Measurements from ENCODE around the gene PTPRN2. TPM values are rescaled to one million over a fixed set of nuclear protein-coding genes. Genes with fewer than 3 reads are reported as not detected.

The PTPRN2 gene
- total RNA-seq, 4 donors from 2014 or later, result 2.0 to 9.5 (median 2.6) TPM

- no peak for DNase-seq (ENCODE audit: low spot score)
- TF ChIP-seq CTCF (IDR thresholded peaks at IDR 0.05), result no peak
- no peak for ATAC-seq (ENCODE audit: low FRiP score)
These were observed 794.6 kb downstream of the PTPRN2 start for GRCh38 chr7:157793087-157793353.

- ATAC-seq (ENCODE audit: low FRiP score) (no peak), DNase-seq (ENCODE audit: low spot score) (no peak)
- TF ChIP-seq CTCF (IDR thresholded peaks at IDR 0.05), result no peak
These were observed 795.2 kb downstream of the PTPRN2 start for GRCh38 chr7:157792241-157793086.

- DNase-seq (ENCODE audit: low spot score), result no peak
- no peak for TF ChIP-seq CTCF (IDR thresholded peaks at IDR 0.05)
- no peak for ATAC-seq (ENCODE audit: low FRiP score)
These were observed 796.0 kb downstream of the PTPRN2 start for GRCh38 chr7:157791666-157792065.

- TF ChIP-seq CTCF (IDR thresholded peaks at IDR 0.05), result no peak
- no peak for ATAC-seq (ENCODE audit: low FRiP score)
- DNase-seq (ENCODE audit: low spot score), result no peak
These were observed 796.4 kb downstream of the PTPRN2 start for GRCh38 chr7:157791261-157791660.

GRCh38 chr7:157789942-157790341, 797.7 kb downstream of the PTPRN2 start:
- no peak for TF ChIP-seq CTCF (IDR thresholded peaks at IDR 0.05)
- no peak for DNase-seq (ENCODE audit: low spot score)
- no peak for ATAC-seq (ENCODE audit: low FRiP score)

- TF ChIP-seq CTCF (IDR thresholded peaks at IDR 0.05), result no peak
- no peak for ATAC-seq (ENCODE audit: low FRiP score)
- no peak for DNase-seq (ENCODE audit: low spot score)
These were observed 798.5 kb downstream of the PTPRN2 start for GRCh38 chr7:157789094-157789493.

GRCh38 chr7:157788573-157788972, 799.0 kb downstream of the PTPRN2 start:
- ATAC-seq (ENCODE audit: low FRiP score), result no peak
- no peak for DNase-seq (ENCODE audit: low spot score)
- TF ChIP-seq CTCF (IDR thresholded peaks at IDR 0.05), result no peak

Measured in omental fat pad (tissue), 4 donors.